ENCODE measurements around the gene CLASRP. TPM values are rescaled to one million over a fixed set of nuclear protein-coding genes. Genes with fewer than 3 reads are reported as not detected.
"Not testable (repeated sequence)": the region's sequence is repeated elsewhere in the genome, so short reads cannot be mapped to it uniquely, and the experiment has no call there.

CLASRP gene, protein sequence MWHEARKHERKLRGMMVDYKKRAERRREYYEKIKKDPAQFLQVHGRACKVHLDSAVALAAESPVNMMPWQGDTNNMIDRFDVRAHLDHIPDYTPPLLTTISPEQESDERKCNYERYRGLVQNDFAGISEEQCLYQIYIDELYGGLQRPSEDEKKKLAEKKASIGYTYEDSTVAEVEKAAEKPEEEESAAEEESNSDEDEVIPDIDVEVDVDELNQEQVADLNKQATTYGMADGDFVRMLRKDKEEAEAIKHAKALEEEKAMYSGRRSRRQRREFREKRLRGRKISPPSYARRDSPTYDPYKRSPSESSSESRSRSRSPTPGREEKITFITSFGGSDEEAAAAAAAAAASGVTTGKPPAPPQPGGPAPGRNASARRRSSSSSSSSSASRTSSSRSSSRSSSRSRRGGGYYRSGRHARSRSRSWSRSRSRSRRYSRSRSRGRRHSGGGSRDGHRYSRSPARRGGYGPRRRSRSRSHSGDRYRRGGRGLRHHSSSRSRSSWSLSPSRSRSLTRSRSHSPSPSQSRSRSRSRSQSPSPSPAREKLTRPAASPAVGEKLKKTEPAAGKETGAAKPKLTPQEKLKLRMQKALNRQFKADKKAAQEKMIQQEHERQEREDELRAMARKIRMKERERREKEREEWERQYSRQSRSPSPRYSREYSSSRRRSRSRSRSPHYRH
- 39.0 TPM for total RNA-seq

DNA sequence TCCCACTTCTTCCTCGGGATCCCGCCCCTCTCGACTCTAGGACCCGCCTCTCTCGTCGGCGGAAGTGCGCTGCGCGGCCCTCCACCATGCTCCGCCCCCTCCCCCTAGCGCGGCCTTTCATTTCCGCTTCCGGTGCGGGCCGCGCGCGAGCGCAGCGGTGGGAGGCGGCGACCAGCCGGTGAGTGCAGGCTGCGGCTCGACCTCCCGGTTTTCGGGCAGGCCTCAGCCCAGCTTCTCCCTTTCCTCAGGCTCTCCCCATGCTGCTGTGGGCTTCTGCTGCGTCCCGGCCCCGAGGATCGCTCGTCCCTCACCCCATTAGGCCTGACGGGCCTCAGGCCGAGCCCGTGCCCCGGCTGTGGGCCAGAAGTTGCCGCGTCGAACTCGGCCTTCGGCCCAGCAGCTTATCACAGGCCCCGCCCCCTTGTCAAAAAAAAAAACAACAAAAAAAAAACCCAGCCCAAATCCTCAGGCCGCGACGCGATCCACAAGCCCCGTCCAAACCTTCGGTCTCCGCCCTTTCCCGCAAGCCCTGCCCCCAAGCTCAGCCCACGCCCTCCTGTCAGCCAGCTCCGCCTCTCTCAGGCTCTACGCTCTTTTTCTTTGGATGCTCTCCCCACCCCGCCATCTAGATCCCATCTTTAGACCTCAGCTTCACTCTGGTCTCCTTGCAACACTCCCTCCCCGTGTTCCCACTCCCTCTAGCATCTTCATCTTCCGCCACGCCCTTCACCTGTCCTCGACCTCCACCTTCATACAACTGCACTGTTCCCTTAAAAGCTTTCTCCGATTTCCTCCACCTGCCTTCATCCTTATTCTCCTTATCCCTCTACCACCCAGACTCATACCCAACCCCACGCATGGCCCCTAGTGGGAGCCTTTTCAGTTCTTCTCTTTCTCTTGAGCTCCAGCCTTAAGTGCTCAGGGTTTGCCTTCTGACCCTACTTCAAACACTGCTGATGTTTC, at the start of gene CLASRP:
CLASRP (plus strand) TSS at position 115 of the 963 bp plus-strand sequence. CDS start 1,168 bp downstream, outside the sequence.
- DNase-seq (ENCODE audit: low read depth in 2 of 3, low spot score in 2 of 3), result peak; percentile 78 to 91 (median 90)

DNA sequence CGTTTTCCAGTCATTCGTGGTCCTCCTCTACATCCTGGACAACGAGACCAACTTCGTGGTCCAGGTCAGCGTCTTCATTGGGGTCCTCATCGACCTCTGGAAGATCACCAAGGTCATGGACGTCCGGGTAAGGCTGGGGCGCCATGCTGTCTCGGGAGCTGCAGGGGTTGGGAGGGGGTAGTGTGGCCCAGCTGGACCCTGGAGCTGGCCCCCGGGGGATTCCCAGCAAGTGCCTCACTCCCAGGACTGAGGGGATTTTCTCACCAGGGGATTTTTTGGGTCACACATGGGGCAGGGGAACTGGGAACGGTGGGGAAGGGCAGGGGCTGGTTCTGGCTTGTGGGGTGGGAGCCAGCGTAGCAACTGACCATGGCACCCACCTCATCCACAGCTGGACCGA, 48.4 kb upstream of the CLASRP start:
- DNase-seq (ENCODE audit: low read depth in 2 of 3, low spot score in 2 of 3), result no peak

DNA sequence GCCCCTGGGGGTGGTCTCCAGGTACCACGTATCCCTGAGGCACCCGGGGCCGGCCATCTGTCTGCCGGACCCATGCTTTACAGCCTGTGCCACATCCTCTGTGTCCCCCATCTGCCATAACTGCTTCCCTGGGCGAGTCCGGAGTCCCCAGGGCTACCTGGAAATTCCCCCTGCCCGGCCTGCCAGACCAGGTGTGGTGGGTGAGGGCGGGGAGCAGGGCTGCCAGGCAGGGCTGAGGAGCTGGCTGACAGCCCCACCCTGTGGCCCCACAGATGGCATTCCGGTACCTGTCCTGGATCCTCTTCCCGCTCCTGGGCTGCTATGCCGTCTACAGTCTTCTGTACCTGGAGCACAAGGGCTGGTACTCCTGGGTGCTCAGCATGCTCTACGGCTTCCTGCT, 47.9 kb upstream of the CLASRP start:
- DNase-seq (ENCODE audit: low read depth in 2 of 3, low spot score in 2 of 3), result no peak

DNA sequence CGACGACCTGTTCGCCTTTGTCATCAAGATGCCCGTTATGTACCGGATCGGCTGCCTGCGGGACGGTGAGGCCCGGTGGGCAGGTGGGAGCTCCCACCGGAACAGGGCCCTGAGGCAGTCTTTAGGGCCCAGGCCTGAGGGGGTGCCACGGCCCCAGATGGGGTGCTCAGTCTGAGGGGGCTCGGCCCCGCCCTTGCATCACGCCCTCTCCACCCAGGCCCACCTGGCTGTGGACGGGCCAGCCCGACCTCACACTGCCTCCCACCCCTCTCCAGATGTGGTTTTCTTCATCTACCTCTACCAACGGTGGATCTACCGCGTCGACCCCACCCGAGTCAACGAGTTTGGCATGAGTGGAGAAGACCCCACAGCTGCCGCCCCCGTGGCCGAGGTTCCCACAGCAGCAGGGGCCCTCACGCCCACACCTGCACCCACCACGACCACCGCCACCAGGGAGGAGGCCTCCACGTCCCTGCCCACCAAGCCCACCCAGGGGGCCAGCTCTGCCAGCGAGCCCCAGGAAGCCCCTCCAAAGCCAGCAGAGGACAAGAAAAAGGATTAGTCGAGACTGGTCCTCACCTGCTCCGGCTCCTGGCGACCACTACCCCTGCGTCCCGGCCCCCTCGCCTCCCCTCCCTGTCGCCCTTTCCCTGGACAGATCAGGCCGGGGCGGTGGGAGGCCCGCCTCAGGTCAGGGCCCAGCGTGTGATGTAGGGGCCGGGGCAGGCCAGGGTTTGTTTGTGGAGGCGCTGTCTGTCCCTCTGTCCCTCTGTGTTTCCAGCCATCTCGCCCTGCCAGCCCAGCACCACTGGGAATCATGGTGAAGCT, 46.3 kb upstream of the CLASRP start:
- no peak for DNase-seq (ENCODE audit: low read depth in 2 of 3, low spot score in 2 of 3)

DNA sequence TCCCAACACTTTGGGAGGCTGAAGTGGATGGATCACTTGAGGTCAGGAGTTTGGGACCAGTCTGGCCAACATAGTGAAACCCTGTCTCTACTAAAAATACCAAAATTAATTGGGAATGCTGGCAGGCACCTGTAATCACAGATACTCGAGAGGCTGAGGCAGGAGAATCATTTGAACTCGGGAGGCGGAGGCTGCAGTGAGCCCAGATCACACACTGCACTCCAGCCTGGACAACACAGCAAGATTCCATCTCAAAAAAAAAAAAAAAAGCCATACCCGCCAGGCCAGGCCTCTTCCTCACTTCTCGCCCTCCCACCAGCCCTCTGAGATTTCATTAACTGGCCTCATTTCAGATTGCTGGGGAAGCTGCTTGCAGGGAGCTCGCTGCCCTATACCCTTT, 45.3 kb upstream of the CLASRP start:
- DNase-seq (ENCODE audit: low read depth in 2 of 3, low spot score in 2 of 3), result no peak

DNA sequence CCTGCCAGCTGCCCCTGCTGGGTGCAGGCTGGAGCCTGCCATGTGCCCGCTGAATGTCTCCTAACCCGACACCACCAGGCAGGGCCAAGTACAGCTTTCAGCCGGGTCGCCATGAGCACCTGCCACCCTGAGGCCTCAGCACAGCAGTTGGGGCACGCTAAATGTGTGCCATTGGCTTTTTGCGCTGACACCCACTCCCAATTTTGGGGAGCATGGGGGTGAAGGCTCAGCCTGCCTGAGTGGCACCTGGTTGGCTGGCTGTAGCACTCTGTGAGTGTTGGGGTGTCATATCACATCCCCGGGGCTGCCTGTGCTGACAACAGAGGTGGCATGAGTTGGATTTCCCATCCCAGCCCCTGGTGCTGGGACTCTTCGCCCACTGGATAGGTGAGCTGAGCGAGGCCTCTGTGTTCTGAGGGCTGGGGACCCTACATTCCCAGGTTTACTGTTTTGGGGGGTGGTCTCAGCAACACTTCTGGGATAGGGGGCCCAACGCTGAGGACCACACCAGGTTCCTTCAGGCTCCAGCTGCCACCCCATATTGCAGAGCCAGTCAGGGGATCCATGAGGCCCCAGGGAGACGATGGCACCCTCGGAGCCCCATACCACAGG, 44.8 kb upstream of the CLASRP start:
- no peak for DNase-seq (ENCODE audit: low read depth in 2 of 3, low spot score in 2 of 3)

DNA sequence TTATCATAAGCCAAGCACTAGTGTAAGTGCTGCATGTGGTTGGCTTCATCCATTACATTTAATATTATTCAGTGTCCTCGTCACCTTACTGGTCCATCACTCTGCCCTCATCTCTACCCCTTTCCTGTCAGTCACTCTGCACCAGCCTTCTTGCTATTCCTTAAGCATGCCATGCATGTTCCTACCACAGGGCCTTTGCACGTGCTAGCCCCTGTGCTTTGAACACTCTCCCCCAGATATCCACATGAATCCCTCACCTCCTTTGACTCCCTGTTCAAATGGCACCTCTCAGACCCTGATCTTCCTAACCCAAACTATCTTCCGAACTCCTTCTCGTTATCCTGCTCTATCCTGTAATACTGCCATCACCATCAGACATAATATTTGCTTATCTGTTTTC, 40.8 kb upstream of the CLASRP start:
- no peak for DNase-seq (ENCODE audit: low read depth in 2 of 3, low spot score in 2 of 3)

DNA sequence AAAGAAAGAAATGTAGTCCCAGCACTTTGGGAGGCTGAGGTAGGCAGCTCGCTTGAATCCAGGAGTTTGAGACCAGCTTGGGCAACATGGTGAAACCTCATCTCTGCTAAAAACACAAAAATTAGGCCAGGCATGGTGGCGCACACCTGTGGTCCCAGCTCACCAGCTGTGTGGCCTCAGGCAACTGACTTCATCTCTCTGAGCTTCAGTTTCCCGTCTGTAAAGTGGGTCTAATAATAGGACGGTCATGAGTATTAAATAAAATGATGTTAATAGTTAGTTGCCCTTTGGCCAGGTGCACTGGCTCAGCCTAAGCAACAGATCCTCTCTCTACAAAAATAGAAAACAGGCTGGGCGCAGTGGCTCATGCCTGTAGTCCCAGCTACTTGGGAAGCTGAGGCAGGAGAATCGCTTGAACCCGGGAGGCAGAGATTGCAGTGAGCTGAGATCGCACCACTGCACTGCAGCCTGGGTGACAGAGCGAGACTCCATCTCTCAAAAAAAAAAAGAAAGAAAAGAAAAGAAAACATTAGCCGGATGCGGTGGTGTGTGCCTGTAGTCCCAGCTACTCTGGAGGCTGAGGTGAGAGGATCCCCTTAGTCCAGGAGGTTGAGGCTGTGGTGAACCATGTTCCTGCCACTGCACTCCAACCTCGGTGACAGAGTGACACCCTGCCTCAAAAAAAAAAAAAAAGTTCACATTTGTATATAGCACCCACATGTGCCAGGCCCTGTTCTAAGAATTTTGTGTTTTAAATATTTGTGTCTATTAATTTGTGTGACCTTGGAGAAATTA, 39.5 kb upstream of the CLASRP start:
- not testable (repeated sequence) for DNase-seq (ENCODE audit: low read depth in 2 of 3, low spot score in 2 of 3)

DNA sequence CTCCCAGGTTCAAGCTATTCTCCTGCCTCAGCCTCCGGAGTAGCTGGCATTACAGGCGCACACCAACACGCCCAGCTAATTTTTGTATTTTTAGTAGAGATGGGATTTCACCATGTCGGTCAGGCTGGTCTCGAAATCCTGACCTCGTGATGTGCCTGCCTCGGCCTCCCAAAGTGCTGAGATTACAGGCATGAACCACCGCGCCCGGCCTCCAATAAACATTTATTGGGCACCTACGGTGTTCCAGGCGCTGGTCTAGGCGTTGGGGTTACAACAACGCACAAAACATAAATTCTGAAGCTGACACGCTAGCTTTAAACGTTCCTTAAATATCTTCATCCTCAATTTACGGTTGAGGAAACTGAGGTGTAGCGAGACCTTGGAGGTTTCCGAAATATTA, 38.2 kb upstream of the CLASRP start:
- not testable (repeated sequence) for DNase-seq (ENCODE audit: low read depth in 2 of 3, low spot score in 2 of 3)

DNA sequence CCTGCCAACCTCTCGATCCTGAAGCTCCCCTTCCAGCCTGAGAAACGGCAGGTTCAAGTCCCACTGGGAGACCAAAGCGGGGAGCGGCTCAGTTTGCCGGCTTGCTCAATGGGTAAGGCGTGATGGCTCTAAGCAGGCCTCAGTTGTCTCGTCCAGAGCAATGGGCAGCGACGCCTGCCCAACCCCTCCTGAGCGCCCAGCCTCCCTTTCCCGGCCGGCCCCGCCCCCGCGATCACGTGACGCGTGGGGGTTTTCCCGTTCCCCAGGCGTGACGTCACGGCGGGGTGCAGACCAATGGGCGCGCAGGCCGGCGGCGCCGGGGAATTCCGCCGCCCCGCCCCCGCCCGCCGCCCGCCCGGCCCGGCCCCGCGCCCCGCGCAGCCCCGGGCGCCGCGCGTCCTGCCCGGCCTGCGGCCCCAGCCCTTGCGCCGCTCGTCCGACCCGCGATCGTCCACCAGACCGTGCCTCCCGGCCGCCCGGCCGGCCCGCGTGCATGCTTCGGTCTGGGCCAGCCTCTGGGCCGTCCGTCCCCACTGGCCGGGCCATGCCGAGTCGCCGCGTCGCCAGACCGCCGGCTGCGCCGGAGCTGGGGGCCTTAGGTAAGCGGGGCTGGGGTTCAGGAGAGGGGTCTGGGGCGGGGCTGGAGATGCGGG, 37.6 kb upstream of the CLASRP start, which contains the start of gene RELB:
RELB (plus strand) TSS at position 378 of the 653 bp plus-strand sequence; CDS start at position 494, 116 bp downstream.
- DNase-seq (ENCODE audit: low read depth in 2 of 3, low spot score in 2 of 3), result peak; percentile 92 to 95 (median 94)

DNA sequence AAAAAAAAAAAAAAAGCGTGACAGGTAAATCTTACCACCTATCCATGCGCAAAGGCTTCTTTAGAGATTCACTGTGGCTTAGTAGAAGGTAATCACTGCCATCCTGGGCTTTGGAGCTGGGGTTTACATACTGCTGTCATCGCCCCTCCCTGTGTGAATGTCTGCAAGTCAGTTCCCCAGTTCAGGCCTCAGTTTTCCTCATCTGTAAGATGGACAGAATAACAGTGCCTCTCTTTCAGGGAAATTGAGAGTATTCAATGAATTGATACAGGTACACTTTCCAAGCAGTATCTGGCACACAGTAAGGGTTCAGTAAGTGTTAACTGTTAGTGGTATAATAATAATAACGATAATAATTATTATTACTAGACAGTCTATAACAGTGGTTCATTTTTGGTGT, 35.4 kb upstream of the CLASRP start:
- DNase-seq (ENCODE audit: low read depth in 2 of 3, low spot score in 2 of 3), result no peak

DNA sequence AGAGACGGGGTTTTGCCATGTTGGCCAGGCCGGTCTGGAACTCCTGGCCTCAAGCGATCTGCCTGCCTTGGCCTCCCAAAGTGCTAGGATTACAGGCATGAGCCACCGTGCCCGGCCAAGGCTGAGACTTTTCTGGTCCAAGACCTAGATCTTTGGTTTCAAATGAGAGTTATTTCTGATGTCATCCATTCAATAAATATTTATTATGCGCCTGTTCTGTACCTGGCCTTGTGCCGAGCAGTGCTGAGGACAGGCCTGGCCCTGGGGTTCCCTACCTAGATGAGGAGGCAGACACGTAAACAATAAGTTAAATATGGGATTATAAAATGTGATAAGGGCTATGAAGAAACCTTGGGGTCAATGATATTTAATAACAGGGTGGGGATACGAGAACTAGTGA, 33.1 kb upstream of the CLASRP start:
- DNase-seq (ENCODE audit: low read depth in 2 of 3, low spot score in 2 of 3), result no peak

DNA sequence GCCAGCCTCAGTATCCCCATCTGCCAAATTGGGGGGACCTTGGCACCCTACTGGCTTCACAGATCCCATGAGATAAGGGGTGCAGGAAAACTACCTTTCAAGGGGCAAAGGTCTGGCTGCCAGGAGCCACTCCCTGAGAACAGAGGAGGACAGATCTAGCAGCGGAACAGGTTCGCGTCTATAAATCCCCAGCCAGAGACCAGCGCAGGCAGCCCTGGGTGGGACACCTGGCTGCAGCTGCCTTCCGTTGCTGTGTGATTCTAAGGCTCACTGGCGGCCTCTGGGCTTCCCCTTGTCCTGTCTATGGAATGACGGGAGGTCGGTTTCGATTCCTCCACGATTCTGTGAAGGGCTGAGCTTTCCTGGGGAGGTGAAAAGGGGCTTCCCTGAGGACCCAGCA, 30.3 kb upstream of the CLASRP start:
- no peak for DNase-seq (ENCODE audit: low read depth in 2 of 3, low spot score in 2 of 3)

DNA sequence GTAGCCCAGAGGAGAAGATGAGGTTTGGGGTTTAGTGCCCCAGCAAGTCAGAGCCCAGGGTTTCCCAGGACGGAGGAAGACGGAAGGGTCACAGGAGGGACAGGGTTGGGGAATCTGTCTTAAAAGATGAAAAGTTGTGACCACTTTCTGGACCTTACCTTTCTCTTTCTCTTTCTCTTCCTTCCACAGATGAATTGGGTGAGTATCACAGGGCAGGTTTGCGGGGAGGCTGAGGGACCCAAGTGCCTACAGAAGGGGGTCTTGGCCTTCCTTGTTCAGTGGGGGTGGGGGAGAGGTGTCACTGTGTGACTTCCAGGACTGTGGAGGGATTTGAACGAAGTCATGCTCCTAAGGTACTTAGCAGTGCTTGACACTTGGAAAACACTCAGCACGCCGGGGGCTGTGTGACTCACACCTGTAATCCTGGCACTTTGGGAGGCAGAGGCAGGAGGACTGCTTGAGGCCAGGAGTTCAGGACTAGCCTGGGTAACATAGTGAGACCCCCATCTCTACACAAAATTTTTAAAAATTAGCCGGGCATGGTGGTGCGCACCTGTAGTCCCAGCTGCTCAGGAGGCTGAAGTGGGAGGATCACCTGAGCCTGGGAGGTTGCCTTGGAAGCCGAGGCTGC, 29.1 kb upstream of the CLASRP start:
- DNase-seq (ENCODE audit: low read depth in 2 of 3, low spot score in 2 of 3), result no peak

DNA sequence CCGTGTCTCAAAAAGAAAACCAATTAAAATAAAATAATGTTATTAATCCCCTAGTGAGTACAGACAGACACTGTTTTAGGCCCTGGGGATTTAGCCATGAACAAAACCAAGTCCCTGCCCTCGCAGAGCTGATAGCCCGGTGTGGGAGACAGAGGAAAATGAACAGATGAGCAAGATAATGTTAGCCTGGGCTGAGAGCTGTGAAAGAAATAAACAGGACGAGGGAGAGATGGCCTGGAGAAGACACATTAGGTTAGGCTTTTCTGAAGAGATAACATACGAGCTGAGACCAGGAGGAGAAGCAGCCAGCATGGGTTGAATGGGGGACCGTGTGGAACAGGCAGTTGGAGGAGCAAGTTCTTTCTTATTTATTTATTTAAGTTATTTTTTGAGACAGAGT, 28.5 kb upstream of the CLASRP start:
- DNase-seq (ENCODE audit: low read depth in 2 of 3, low spot score in 2 of 3), result no peak

DNA sequence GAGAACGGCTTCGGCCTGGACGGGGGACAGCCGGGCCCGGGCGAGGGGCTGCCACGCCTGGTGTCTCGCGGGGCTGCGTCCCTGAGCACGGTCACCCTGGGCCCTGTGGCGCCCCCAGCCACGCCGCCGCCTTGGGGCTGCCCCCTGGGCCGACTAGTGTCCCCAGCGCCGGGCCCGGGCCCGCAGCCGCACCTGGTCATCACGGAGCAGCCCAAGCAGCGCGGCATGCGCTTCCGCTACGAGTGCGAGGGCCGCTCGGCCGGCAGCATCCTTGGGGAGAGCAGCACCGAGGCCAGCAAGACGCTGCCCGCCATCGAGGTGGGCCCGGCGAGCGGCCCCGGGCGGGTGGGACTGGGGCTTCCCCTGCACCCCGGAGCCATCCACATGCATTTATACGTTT, 26.9 kb upstream of the CLASRP start:
- no peak for DNase-seq (ENCODE audit: low read depth in 2 of 3, low spot score in 2 of 3)

DNA sequence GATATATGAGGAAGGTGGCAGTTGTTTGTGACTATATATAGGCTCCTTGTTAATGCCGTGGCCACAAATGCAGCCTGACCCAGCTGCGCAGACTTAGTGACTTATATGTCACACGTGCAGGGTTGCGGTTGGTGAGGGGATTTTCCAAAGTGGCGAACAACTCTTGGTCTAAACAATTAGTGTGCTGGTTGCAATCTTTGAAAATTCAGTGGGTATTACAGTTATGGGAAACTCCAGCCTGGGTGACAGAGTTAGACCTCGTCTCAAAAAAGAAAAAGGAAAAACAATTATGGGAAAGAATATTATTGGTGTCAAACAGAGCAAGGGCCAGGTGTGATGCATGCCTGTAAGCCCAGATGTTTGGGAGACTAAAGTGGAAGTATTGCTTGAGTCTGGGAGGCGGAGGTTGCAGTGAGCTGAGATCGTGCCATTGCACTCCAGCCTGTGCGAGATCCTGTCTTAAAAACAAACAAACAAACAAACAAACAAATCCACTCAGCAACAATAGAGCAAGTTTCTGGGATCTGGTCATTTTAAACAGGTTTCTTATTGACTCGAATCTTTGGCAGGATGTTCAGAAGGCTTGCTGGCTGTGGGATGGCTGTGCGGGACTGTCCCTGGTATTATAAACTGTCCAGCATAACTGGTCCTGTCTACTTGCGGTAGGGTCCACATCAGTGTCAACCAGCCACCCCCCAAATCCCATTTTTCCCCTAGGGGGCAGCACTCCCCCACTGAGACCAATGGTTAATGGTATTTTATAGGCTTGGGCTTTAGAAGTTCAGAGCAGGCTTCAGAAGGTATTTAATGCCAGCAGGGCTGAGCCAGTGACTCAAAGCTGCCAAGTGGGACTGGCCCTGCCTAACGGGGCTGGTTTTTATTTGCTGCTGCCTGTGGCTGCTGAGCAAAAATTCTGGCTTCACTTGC, 22.2 kb upstream of the CLASRP start:
- DNase-seq (ENCODE audit: low read depth in 2 of 3, low spot score in 2 of 3), result peak; percentile 50 to 86 (median 58)
